Bronchial epithelial cell (primary cell): ENCODE data around the gene IL4R. TPM values are rescaled to one million over a fixed set of nuclear protein-coding genes. Genes with fewer than 3 reads are reported as not detected.
A peak's percentile ranks its signal among the peaks of the same experiment; 100 is the strongest.

Experiments
- DNase-seq: peaks from one replicate; pipeline ENCODE4 v3.0.0-alpha.2; 2010; ENCODE audit warnings: low read depth
- FAIRE-seq: peaks from 2 replicates; lab custom pipeline; 2011; peaks lifted over from hg19 to GRCh38; lab: Jason Lieb, UNC
- H3K27me3 ChIP-seq: 2 replicates; pipeline ENCODE4 v1.5.1; 2011; ENCODE audit warnings: low read length; ENCODE audit not compliant: control insufficient read depth, insufficient read depth
- H3K36me3 ChIP-seq: 2 replicates; pipeline ENCODE4 v1.5.1; 2011; ENCODE audit warnings: low read length; ENCODE audit not compliant: control insufficient read depth, insufficient read depth
- H3K4me3 ChIP-seq: 2 replicates; pipeline ENCODE4 v1.5.1; 2011; ENCODE audit warnings: mild to moderate bottlenecking, low read depth, low read length, control low read depth
- total RNA-seq: library from RNA; depleted of rRNA; stranded (reverse); fragments of >200 nt; gene quantifications from 2 replicates; pipeline ENCODE4 v1.2.1, GENCODE V29; 2014
- TF ChIP-seq, protein P1 (sequence below): IDR thresholded peaks from 2 replicates; pipeline ENCODE4 v1.5.1; 2011; ENCODE audit warnings: mild to moderate bottlenecking, moderate library complexity, low read length, control low read depth, inconsistent platforms; ENCODE audit not compliant: insufficient read depth, severe bottlenecking

IL4R gene
- total RNA-seq, 1 donor from 2014 or later = 25.8 TPM

DNA sequence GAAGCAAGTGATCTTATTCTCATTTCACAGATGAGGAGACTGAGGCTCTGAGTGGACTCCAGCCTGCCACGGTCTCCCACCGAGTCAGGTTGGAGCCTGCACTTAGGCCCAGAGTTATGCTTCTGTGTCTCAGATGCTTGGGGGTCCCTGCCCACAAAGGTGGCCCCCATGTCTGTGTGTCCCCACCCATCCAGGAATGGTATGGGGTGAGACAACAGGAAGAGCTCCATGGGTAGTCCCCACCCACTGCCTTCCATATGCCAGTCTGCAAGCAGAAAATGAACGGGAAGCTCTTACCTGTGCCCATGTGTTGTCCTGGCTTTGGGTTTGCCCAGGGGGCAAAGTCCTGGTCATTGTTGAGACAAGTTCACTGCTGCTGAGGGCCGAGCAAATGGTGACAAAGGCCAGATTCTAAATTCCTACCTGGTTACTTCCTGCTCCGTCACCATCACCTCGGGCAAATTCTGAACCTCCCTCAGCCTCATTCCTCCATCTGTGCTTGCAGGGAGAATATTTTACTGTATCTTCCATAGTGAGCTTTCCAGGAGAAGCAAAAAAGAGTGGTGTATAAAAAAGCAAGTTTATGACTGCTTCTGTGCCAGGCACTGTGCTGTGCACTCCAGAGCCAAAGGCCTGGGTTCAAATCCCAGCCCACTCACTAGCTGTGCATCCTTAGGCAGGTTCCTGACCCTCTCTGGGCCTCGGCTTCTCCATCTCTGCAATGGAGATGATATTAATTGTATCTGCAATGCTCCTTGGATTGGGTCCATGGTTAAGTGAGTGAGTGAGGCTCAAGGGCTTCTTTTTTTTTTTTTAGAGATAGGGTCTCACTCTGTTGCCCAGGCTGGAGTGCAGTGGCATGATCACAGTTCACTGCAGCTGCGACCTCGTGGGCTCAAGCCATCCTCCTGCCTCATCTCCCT, 9.3 kb downstream of the IL4R start:
- DNase-seq (peak; percentile 94), FAIRE-seq (no peak)
- Histone ChIP-seq H3K36me3 (peaks cover 7% of the 10 kb centered on the region), H3K4me3 (no peak overlapping the region), H3K27me3 (no peaks in the 10 kb centered on the region)
- TF ChIP-seq, protein P1, sequence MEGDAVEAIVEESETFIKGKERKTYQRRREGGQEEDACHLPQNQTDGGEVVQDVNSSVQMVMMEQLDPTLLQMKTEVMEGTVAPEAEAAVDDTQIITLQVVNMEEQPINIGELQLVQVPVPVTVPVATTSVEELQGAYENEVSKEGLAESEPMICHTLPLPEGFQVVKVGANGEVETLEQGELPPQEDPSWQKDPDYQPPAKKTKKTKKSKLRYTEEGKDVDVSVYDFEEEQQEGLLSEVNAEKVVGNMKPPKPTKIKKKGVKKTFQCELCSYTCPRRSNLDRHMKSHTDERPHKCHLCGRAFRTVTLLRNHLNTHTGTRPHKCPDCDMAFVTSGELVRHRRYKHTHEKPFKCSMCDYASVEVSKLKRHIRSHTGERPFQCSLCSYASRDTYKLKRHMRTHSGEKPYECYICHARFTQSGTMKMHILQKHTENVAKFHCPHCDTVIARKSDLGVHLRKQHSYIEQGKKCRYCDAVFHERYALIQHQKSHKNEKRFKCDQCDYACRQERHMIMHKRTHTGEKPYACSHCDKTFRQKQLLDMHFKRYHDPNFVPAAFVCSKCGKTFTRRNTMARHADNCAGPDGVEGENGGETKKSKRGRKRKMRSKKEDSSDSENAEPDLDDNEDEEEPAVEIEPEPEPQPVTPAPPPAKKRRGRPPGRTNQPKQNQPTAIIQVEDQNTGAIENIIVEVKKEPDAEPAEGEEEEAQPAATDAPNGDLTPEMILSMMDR = no peak

DNA sequence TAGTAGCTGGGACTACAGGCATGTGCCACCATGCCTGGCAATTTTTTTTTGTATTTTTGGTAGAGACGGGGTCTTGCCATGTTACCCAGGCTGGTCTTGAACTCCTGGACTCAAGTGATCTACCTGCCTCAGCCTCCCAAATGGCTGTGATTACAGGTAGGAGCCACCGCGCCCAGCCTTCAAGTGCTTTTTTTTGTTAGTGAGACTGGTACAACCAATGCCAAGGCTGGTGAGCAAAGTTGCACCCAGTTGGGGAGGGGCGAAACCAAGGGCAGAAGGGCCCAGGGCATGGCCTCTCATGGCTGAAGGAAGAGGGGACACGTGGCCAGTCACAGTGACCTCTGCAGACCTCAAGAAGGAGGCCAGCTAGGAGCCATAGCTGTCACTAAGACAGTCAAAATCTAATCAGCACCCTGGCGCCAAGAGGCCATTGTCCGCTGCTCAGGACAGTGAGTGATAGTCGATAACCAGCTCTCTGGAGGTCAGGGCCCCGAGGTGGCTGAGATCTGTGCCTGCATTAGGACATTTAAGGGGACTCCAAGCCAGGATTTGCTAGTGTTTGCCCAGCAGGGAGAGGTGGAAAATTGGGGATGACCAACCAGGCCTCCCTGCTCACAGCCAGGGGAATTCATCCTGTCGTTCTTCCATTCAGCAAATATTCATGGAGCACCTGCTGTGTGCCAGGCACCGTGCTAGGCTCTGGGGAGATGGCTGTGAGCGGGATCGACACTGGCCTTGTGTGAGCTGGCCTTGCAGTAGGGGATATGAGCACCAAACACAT, 10.2 kb downstream of the IL4R start:
- no peak for DNase-seq

DNA sequence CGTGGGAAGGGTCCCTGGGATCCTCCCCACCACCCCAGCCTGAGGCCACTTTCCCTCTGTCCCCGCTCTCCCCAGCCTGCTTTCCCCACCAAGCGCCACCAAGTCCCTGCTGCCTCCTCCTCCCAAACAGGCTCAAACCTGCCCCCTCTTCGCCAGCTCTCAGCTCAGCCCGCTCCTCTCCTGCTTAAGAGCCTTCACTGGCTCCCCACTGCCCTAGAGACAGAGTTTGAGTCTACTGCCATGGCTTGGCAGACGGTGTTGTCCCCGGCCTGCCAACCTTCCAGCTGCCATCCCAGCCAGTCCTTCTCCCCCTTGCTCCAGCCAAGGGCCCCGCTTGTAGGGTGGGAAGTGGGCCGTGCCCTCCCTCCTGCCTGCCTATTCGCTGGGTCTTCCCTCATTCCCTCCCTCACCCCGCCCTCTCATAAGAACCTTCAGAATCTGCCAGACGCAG, 11.1 kb downstream of the IL4R start:
- Histone ChIP-seq H3K27me3 (no peaks in the 10 kb centered on the region), H3K36me3 (peaks cover 7% of the 10 kb centered on the region), H3K4me3 (no peak overlapping the region)
- DNase-seq (no peak), FAIRE-seq (no peak)
- TF ChIP-seq, protein P1 = no peak

More for the DNA sequence above, 10.2 kb downstream of the IL4R start:
- FAIRE-seq = no peak
- Histone ChIP-seq H3K4me3 (no peak overlapping the region), H3K36me3 (peaks cover 7% of the 10 kb centered on the region), H3K27me3 (no peaks in the 10 kb centered on the region)
- TF ChIP-seq, protein P1 = no peak

DNA sequence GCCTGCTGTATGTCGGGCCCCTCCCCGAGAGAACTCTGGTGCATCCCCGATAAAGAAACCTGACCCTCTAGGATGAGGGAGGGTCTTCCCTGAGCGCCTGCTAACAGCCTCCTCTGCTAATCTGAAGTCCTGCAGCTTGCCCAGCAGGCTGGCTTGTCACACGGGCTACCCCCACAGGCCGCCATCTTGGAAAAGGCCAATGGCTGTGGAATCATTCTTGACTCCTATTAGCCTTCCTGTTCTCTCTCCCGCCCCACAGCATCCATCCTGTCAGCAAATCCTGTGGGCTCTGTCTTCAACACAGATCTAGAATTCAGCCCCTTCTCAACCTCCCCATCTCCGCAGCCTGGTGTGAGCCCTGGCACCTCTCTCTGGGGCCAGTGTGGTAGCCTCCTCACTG, 12.0 kb downstream of the IL4R start:
- no peak overlapping the region for H3K4me3 ChIP-seq
- H3K27me3 ChIP-seq = no peaks in the 10 kb centered on the region
- H3K36me3 ChIP-seq = peaks cover 12% of the 10 kb centered on the region
- FAIRE-seq = no peak
- DNase-seq = no peak
- TF ChIP-seq, protein P1 = no peak

DNA sequence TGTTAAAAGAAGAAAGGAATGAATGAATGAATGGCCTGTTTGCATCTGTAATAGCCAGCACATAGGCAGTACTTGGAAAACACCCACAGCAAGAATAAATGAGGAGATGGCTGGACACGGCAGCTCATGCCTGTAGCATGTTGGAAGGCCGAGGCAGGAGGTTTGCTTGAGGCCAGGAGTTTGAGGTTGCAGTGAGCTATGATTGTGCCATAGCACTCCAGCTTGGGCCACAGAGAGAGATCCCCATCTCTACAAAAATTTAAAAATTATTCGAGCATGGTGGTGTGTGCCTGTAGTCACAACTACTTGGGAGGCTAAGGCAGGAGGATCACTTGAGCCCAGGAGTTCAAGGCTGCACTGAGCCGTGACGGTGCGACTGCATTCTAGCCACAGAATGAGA, 12.5 kb downstream of the IL4R start:
- FAIRE-seq = no peak
- TF ChIP-seq, protein P1 = no peak
- no peaks in the 10 kb centered on the region for H3K27me3 ChIP-seq
- no peak for DNase-seq
- no peak overlapping the region for H3K4me3 ChIP-seq
- peaks cover 16% of the 10 kb centered on the region for H3K36me3 ChIP-seq
